ENCODE results near the gene METTL27.
"Not testable (repeated sequence)": the region's sequence is repeated elsewhere in the genome, so short reads cannot be mapped to it uniquely, and the experiment has no call there.

METTL27 gene

GRCh38 chr7:73812996-73813395 is 29.3 kb downstream of the METTL27 start:
- DNase-seq, result no peak

GRCh38 chr7:73811760-73812168 is 30.6 kb downstream of the METTL27 start:
- DNase-seq, result peak; percentile 37 to 62

GRCh38 chr7:73810998-73811360 is 31.3 kb downstream of the METTL27 start:
- no peak for DNase-seq

- DNase-seq, result no peak
Observed at GRCh38 chr7:73809467-73809951, 32.8 kb downstream of the METTL27 start.

- no peak for DNase-seq
Observed at GRCh38 chr7:73802459-73802858, 39.9 kb downstream of the METTL27 start.

- DNase-seq, result no peak
Observed at GRCh38 chr7:73801577-73801976, 40.7 kb downstream of the METTL27 start.

- no peak for DNase-seq
Observed at GRCh38 chr7:73799282-73800141, 42.8 kb downstream of the METTL27 start.

- DNase-seq, result not testable (repeated sequence)
Observed at GRCh38 chr7:73797176-73797575, 45.1 kb downstream of the METTL27 start.

- DNase-seq, result not testable (repeated sequence)
Observed at GRCh38 chr7:73796656-73797055, 45.7 kb downstream of the METTL27 start.

GRCh38 chr7:73795188-73795587 is 47.1 kb downstream of the METTL27 start:
- DNase-seq, result not testable (repeated sequence)

- DNase-seq, result not testable (repeated sequence)
Observed at GRCh38 chr7:73791170-73791690, 51.1 kb downstream of the METTL27 start.

- DNase-seq, result no peak
Observed at GRCh38 chr7:73789051-73789450, 53.3 kb downstream of the METTL27 start.

GRCh38 chr7:73787786-73788048 is 54.6 kb downstream of the METTL27 start:
- DNase-seq, result not testable (repeated sequence)

- DNase-seq, result no peak
Observed at GRCh38 chr7:73786588-73786987, 55.7 kb downstream of the METTL27 start.

All from NCI-H187 (cell line).